Thoracic aorta (tissue), 2 donors: Measurements from ENCODE around the gene POLR2E. TPM values are rescaled to one million over a fixed set of nuclear protein-coding genes. Genes with fewer than 3 reads are reported as not detected.

Experiments used
- ATAC-seq: fragments of 150-250 bp; one replicate; pipeline ENCODE4 v1.8.0; 2017; ENCODE audit warnings: low read depth; ENCODE audit not compliant: insufficient number of reproducible peaks, low FRiP score
- DNase-seq: peaks from one replicate; pipeline ENCODE4 v3.0.0-alpha.2; 2020; ENCODE audit warnings: low spot score
- H3K27ac ChIP-seq, 2 donors: fragments of 200-600 bp; sonication (generic); 1 replicate in 1 of 2; 2 replicates in 1 of 2; pipeline ENCODE4 v1.5.1; 2016; ENCODE audit warnings: mild to moderate bottlenecking in 2 of 2, moderate library complexity in 2 of 2
- H3K27me3 ChIP-seq: fragments of 200-600 bp; sonication (generic); replicated peaks from 2 replicates; pipeline ENCODE4 v1.6.0; 2016; ENCODE audit warnings: mild to moderate bottlenecking; ENCODE audit not compliant: insufficient read depth
- H3K36me3 ChIP-seq: fragments of 200-600 bp; sonication (generic); one replicate; pipeline ENCODE4 v1.5.1; 2016
- H3K4me1 ChIP-seq, 2 donors: fragments of 200-600 bp; sonication (generic); 1 replicate in 1 of 2; 2 replicates in 1 of 2; pipeline versions ENCODE4 v1.5.1 to v1.6.0; 2016; ENCODE audit warnings: low read depth in 2 of 2, mild to moderate bottlenecking in 1 of 2; ENCODE audit not compliant: control insufficient read depth in 1 of 2
- H3K4me3 ChIP-seq: fragments of 200-600 bp; sonication (generic); 2 replicates; pipeline ENCODE4 v1.5.1; 2016; ENCODE audit warnings: mild to moderate bottlenecking
- H3K9me3 ChIP-seq: fragments of 200-600 bp; sonication (generic); 2 replicates; pipeline ENCODE4 v1.5.1; 2016
- total RNA-seq, 2 donors: library from RNA; depleted of rRNA; stranded (reverse); fragments of >200 nt; gene quantifications; one replicate each; pipeline versions ENCODE4 v1.1.0 to v1.2.3, GENCODE V29; 2016
- TF ChIP-seq, protein P1 (sequence below): fragments of 200-600 bp; sonication (generic); IDR thresholded peaks from one replicate; pipeline ENCODE4 v1.5.1; 2019; ENCODE audit warnings: antibody characterized with exemption

POLR2E gene
- total RNA-seq, 2 donors from 2014 or later, result 129 to 149 TPM

DNA sequence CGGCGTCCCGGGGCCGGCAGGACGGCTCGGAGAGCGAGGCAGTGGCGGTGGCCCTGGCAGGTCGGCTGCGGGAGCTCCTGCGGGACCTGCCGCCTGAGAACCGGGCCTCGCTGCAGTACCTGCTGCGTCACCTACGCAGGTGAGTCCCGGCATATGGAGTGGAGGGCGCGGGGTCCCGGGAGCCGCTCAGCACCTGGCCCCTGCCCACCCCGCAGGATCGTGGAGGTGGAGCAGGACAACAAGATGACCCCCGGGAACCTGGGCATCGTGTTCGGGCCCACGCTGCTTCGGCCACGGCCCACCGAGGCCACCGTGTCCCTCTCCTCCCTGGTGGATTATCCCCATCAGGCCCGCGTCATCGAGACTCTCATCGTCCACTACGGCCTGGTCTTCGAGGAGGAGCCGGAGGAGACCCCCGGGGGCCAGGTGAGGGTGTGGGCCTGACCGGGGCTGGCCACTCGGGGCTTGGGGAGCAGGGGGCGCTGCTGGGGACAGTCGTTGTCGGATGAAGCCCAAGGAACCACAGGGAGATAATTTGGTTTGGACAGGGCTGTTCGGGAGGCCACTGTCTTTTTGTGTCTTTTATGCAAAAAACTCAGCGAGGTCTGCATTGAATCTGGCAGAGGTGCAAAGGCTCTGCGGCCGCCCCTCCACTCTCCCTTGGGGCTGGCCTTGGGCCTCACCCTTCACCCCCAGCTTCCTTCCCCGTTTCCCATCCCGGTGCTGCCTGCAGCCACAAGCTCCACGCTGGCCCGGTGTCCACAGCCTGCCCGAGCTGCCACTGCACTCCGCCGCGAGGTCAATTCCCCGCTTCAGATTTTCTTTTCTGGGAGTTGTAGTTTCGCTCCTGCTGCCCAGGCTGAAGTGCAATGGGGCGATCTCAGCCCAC, 12.0 kb downstream of the POLR2E start:
- Histone ChIP-seq H3K27ac (no peak overlapping the region), H3K27me3 (no peaks in the 10 kb centered on the region), H3K36me3 (no peaks in the 10 kb centered on the region), H3K4me3 (no peak overlapping the region), H3K9me3 (no peaks in the 10 kb centered on the region), H3K4me1 (peaks cover 0 to 6% of the 10 kb centered on the region in 2 donors)
- TF ChIP-seq, protein P1, sequence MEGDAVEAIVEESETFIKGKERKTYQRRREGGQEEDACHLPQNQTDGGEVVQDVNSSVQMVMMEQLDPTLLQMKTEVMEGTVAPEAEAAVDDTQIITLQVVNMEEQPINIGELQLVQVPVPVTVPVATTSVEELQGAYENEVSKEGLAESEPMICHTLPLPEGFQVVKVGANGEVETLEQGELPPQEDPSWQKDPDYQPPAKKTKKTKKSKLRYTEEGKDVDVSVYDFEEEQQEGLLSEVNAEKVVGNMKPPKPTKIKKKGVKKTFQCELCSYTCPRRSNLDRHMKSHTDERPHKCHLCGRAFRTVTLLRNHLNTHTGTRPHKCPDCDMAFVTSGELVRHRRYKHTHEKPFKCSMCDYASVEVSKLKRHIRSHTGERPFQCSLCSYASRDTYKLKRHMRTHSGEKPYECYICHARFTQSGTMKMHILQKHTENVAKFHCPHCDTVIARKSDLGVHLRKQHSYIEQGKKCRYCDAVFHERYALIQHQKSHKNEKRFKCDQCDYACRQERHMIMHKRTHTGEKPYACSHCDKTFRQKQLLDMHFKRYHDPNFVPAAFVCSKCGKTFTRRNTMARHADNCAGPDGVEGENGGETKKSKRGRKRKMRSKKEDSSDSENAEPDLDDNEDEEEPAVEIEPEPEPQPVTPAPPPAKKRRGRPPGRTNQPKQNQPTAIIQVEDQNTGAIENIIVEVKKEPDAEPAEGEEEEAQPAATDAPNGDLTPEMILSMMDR, result no peak
- DNase-seq (no peak), ATAC-seq (no peak)

DNA sequence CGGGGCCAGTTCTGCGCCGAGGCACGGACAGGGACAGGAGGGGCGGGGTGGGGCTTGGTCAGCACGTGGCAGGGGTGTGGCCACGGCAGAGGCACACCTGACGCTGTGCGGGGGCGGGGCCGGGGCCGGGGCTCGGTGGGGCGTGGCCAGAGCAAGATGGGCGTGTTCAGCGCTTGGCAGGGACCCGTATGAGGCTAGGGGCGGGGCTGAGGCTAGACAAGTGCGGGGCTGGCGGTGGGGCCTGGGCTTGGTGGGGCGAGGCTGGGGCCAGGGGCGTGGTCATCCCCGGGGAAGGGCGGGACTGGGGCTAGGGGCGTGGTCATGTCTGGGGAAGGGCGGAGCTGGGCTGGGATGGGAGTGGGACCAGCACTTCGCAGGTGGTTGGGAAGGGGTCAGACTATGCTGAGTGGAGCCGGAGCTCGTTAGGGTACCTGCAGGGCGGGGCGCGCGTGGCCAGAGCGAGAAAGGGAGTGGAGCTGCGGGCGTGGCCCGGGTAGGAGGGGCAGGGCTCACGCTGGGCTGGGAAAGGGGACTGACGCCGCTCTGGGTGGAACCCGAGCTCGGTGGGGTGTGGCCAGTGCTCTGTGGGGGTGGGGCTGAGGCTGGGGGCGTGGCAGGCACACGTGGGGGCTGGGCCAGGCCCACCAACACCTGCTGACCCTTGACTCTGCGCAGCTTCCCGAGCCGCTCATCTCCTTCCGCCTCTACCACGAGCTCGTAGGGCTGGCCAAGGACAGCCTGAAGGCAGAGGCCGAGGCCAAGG, 12.8 kb downstream of the POLR2E start:
- DNase-seq (no peak), ATAC-seq (no peak)
- peaks cover 0 to 6% of the 10 kb centered on the region in 2 donors for H3K4me1 ChIP-seq
- H3K9me3 ChIP-seq, result no peaks in the 10 kb centered on the region
- H3K27me3 ChIP-seq, result no peaks in the 10 kb centered on the region
- H3K4me3 ChIP-seq, result no peak overlapping the region
- H3K27ac ChIP-seq, result no peak overlapping the region
- TF ChIP-seq, protein P1, result no peak
- no peaks in the 10 kb centered on the region for H3K36me3 ChIP-seq

DNA sequence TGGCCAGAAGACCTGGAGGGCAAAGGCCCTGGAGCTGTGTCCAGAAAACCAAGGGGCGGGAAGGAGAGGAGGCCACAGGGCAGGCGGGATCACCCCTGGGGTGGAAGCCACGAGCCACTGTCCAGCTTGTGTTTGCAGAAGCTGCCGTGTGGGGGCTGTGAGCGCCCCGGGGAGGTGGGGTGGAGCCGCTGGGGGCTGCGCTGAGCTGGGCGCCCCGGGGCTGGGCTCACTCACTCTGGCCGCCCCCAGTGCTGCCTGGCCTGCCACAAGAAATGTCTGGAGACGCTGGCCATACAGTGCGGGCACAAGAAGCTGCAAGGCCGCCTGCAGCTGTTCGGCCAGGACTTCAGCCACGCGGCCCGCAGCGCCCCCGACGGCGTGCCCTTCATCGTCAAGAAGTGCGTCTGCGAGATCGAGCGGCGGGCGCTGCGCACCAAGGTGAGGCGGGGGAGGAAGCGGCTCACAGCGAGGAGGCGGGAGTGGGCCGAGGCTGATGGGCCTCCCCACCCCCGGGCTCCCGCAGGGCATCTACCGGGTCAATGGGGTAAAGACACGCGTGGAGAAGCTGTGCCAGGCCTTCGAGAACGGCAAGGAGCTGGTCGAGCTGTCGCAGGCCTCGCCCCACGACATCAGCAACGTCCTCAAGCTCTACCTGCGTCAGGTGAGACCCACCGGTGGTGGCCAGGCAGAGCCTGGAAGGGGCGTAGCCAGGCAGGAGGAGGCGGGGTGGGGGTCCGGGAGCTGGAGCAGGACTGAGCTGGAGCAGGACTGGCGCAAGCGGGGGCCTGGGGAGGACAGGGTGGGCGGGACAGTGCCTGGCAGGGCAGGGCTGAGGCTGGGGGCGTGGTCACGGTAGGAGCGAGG, 13.6 kb downstream of the POLR2E start:
- no peak for DNase-seq
- Histone ChIP-seq H3K4me1 (peaks cover 0 to 6% of the 10 kb centered on the region in 2 donors), H3K27me3 (no peaks in the 10 kb centered on the region), H3K27ac (no peak overlapping the region), H3K9me3 (no peaks in the 10 kb centered on the region), H3K4me3 (no peak overlapping the region), H3K36me3 (no peaks in the 10 kb centered on the region)
- no peak for ATAC-seq
- TF ChIP-seq, protein P1, result no peak

DNA sequence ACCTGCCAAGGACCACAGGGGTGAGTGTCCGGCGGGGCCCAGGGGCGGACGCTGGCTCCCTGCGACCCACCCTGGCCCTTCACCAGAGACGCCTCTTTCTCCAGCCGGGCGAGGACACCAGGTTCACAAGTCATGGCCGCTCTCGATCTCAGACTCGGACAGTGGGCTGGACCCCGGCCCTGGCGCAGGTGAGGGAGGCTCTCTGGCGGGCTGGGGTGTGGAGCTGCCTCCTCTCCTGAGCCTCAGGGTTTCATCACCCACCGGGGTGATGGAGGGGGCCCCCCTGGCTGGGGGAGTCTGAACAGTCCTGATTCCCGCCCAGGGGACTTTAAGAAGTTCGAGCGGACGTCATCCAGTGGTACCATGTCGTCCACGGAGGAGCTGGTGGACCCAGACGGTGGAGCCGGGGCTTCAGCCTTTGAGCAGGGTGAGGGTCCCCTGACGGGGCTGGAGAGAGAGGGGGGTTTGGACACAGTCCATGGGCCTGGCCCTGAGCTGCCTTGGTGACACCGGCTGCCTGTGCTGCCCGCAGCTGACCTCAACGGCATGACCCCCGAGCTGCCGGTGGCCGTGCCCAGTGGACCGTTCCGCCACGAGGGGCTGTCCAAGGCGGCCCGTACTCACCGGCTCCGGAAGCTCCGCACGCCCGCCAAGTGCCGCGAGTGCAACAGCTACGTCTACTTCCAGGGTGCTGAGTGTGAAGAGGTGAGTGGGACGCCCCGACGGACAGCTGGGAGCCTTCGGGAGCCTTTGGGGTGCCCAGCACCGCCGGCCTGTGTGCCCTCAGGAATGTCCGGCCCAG, 14.6 kb downstream of the POLR2E start:
- H3K9me3 ChIP-seq, result no peaks in the 10 kb centered on the region
- peaks cover 0 to 6% of the 10 kb centered on the region in 2 donors for H3K4me1 ChIP-seq
- H3K27ac ChIP-seq, result no peak overlapping the region
- no peak for DNase-seq
- no peaks in the 10 kb centered on the region for H3K27me3 ChIP-seq
- no peak overlapping the region for H3K4me3 ChIP-seq
- TF ChIP-seq, protein P1, result no peak
- ATAC-seq, result no peak
- no peaks in the 10 kb centered on the region for H3K36me3 ChIP-seq
